GM19397 (cell line): ENCODE measurements around the gene CTAG1A.
"Not testable (repeated sequence)": the region's sequence is repeated elsewhere in the genome, so short reads cannot be mapped to it uniquely, and the experiment has no call there.

Experiments
- ATAC-seq: cut with Tn5 transposase; IDR thresholded peaks from one replicate; pipeline ENCODE4 v1.9.1; 2021; ENCODE audit warnings: mild to moderate bottlenecking, moderate library complexity; ENCODE audit not compliant: unreplicated experiment

Gene CTAG1A

GRCh38 chrX:154584585-154585183 is at the start of gene CTAG1A:
Gene CTAG1A (plus strand): TSS chrX:154585133. CDS start chrX:154585207, 74 bp downstream.
- not testable (repeated sequence) for ATAC-seq

DNA sequence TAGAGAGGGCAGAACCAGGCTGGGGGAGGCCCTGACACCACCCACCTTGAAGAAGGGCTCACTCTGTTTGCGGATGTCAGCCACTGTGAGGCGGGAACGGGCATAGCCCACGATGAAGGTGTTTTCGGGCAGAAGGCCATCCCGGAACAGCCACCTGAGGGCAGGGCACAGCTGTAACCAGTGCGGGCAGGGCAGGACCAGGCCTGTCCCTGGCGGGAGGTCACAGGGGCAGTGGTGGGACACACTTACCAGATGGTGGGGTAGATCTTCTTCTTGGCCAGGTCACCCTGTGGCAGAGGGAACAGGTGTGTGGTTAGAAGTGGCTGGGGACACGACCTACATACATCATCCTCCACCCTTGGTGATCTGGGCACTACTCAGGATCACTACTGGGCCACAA is 49.0 kb upstream of the CTAG1A start:
- ATAC-seq, result no peak

GRCh38 chrX:154539077-154539476 is 45.9 kb upstream of the CTAG1A start:
- no peak for ATAC-seq

DNA sequence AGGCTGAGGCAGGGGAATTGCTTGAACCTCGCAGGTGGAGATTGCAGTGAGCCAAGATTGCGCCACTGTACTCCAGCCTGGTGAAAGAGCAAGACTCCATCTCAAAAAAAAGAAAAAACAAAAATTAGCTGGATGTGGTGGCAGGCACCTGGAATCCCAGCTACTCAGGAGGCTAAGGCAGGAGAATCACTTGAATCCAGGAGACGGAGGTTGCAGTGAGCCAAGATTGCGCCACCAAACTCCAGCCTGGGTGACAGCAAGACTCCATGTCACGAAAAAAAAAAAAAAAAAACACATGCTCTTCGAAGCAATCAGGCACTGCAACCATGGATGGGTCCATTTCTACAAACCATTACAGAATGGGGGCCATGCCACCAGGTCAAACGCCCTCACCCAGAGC is 44.6 kb upstream of the CTAG1A start:
- not testable (repeated sequence) for ATAC-seq

DNA sequence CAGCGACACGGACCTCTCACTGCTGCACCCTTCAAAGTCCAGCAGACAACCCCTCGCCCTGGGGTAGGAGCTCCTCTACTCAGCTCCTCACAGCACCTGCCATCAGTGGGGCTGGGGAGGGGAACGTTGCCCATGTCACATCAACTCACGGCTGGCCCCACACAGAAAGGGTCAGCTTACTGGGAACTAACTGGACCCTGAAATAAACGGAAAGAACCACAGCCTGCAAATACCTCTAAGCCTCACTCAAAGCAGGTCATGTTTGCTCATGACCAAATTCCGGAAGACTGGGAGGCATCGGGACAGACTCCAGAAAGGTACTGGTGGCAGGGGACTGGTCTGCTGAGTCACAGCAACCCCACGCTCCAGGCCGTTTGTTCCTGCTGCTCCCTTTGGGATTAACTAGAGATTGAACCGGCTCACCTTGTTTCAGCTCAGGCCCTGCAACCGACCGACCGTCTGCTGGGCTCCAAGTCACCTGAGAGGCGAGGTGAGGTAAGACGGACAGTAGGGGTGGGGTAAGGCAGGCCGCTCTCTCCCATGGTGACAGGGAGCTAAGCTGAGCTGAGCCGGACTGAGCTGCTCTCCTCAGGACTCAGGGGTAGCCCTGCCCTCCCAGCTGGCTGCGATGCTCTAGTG is 43.9 kb upstream of the CTAG1A start:
- ATAC-seq, result no peak

- ATAC-seq, result no peak
These were observed 43.4 kb upstream of the CTAG1A start for GRCh38 chrX:154541589-154541895.

DNA sequence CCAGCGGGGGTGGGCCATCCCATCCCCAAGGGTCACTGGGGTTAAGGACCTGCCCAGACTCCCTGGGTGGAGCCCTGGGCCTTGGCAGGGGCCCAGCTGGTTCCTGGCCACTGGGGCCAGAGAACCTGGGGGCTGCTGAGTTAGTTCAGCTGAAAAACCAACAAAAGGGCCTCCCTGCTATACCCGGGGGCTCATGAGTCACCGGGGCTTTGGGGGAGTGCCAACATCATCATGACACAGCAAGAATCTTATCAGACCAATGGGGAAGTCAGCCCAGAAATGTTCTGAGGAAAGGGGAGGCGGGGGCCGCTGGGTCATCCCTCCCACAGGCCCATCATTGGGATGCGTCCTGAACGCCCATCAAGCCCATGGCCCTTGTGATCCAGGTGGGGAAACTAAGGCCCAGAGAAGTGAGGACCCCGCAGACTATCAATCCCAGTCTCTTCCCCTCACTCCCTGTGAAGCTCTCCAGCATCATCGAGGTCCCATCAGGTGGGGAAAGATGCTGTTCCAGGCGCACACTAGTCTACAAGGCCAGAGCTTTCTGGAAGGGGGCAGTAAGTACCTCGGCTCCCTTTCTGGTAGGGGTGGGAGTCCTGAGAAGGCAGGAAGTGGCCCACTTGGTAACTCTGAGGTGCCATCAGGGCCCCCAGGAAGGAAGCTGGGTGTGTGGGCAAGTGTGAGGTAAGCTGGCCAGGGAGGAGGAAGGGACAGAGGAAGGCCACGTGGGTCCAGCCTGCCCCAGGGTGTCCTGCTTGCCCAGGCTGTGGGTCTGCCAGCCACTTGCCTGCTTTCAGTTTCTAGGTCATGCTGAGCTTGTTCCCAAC is 42.8 kb upstream of the CTAG1A start:
- no peak for ATAC-seq

DNA sequence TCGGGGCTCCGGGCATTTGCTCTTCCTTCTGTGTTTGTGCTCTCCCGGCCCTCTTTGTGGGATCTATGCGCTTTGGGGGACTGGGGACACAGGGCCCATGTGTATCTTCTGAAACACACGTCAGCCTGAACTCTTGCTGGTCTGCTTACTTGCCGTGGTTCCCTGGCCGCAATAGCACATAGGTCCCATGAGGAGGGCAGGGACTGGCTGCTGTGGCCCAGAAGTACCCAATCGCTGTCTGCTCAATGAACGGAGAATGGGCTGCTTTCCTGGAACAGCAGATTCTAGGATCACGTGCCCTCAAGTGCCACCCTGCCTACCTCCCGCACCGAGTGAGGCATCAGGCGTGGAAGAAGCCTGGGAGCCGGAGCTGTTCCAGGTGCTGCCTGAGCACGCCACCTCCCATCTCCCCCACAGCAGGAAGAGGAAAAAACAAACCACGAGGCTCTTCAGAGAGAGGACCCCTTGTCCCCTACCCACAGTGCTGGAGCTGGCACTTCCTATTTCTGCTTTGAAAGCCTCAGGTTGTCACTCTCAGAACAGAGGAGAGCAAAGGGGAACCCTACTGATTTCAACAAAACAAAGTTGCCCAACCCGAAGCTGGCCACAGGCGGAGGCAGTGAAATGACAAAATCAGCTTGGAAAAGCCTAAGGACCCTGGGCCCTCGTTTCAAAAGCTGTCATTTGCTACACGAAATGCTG is 42.1 kb upstream of the CTAG1A start:
- no peak for ATAC-seq

- ATAC-seq, result no peak
These were observed 39.2 kb upstream of the CTAG1A start for GRCh38 chrX:154545673-154546274.

- peak; percentile 57 for ATAC-seq
These were observed 38.3 kb upstream of the CTAG1A start, which contains the start of gene G6PD for GRCh38 chrX:154546354-154547244. Gene G6PD (minus strand): TSS chrX:154546846. CDS start chrX:154546155, 691 bp downstream.

DNA sequence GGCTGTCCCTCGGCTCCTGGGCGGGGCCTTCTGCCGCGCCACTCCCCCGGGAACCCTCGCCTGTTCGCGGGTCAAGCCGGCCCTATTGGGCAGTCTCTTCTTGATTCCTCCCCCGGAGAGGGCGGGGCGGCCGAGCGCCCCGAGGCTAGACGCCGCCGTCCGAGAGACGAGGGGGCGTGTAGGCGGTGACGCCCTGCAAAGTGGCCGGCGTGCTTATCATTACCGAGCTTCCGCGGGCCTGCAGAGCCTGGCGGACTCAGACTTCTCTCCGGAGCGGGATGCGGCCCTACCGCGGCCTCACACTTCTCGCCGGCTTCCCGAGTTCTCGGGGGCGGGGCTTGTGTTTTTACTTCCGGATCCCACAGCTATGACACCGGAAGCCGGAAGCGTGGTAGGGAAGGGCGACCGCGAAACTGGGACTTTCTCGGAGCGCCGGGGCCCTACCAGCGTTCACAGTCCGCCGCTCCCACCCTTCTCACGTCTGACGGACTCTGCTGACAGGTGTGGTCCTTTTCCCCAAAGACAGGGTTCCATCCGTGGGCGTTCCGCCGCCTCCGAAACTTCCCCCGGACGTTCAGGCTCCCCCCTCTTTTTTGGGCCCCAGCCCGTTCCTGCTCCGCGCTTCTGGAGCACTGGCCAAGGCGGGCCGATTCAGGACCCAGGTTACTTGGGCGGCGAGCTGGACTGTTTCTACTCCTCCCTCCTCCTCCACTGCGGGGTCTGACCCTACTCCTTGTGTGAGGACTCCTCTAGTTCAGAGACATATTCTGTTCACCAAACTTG is 37.5 kb upstream of the CTAG1A start, which contains the start of gene IKBKG:
Gene IKBKG, plus strand, starts transcription at position 376 of the 783 bp plus-strand sequence. CDS start 4,383 bp downstream, outside the sequence.
- peak; percentile 82 for ATAC-seq

- ATAC-seq, result no peak
These were observed 37.0 kb upstream of the CTAG1A start for GRCh38 chrX:154548028-154548316.

DNA sequence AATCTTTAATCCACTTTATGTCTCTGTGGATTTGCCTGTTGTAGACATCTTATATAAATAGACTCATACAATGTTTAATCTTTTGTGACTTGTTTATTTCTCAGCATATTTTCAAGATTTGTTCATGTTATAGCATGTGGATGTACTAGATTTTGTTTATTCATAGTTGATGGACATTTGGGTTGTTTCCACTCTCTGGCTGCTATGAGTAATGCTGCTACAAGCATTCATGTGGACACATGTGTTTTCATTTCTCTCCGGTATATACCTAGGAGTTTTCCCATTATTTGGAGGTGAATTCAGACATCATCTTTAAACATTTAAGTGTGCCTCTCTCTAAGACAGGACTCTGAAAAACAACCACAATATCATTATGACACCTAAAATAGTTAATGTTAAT is 35.2 kb upstream of the CTAG1A start:
- ATAC-seq, result no peak

DNA sequence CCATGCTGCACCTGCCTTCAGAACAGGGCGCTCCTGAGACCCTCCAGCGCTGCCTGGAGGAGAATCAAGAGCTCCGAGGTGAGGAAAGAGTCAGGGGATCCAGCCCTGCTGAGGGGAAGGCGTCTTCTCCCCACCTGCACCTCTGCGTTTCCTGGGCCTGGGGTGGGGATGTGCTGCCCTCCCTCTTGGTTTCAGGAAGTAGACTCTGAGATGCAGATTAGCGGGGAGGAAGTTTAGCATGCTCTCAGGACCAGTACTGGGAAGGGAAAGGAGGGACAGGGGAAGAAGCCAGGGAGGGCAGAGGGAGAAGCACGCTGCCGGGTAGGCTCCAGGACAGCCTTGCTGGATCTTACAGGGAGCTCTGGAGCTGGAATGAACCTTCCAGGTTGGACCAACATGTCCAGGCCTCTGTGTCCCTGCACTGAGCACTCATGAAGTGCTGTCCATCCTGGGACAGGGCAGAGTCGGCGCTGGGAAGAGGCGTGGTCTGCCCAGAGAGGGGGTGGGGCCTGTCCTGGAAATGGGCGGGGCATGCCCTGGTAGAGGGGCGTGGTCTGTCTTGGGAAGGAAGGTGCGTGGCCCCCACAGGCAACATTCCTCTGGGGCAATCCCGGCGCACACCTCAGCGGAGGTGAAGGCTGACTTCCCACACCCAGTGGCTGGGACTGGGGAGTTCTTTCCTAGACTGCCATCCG is 32.7 kb upstream of the CTAG1A start:
- not testable (repeated sequence) for ATAC-seq

DNA sequence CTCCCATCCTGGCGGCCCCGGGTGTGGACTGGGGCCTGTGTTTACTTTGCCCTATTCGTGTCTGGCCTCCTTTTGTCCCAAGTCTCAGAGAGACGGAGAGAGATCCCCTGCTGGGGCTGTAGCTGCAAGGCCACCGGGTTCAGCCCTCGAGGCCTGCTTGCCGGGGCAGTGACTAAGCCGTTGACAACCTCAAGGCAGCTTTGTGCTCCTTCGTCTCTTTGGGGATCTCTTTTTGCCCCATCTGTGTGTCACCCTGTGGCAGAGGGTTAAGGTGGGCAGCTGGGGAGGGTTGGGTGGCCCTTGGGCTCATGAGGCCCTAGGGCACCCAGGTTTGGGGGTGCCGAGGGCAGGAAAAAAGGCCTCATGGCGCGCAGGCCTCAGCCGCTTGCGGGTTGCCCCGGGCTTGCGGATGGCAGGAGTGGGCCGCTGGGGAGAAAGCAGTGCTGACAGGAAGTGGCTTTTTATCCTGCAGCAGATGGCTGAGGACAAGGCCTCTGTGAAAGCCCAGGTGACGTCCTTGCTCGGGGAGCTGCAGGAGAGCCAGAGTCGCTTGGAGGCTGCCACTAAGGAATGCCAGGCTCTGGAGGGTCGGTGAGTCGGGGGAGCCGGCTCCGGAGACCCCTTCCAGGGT is 26.8 kb upstream of the CTAG1A start:
- ATAC-seq, result not testable (repeated sequence)

- ATAC-seq, result not testable (repeated sequence)
These were observed 26.0 kb upstream of the CTAG1A start for GRCh38 chrX:154558896-154559295.

GRCh38 chrX:154560326-154560725 is 24.6 kb upstream of the CTAG1A start:
- ATAC-seq, result not testable (repeated sequence)

- not testable (repeated sequence) for ATAC-seq
These were observed 22.6 kb upstream of the CTAG1A start for GRCh38 chrX:154562295-154562694.
